Measurements from ENCODE around the gene NECTIN2. TPM values are rescaled to one million over a fixed set of nuclear protein-coding genes. Genes with fewer than 3 reads are reported as not detected.
"Not testable (repeated sequence)": the region's sequence is repeated elsewhere in the genome, so short reads cannot be mapped to it uniquely, and the experiment has no call there.

Gene NECTIN2
- total and polyA plus RNA-seq, 2 experiments from 2014 or later, result 193 to 307 TPM

DNA sequence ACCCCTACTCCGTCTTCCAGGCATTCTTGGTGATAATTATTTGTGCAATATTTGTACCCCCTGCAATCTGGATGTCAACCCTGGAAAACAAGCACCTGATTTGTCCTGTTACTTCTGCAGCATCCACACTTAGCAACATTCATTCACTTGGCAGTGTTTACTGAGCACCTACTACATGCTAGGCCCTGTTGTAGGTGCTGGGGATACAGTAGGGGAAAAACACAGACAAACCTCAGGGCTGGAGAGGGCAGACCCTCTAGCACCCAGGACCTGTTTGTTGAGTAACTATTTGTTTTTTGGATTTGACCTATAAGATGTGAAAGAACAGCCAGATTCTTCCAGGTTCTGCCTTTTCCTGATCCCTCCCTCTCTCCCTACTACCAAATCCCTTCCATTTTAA, 9.5 kb downstream of the NECTIN2 start:
- Histone ChIP-seq H3K27me3 (no peaks in the 10 kb centered on the region), H3K9me3 (ENCODE audit: low read depth) (no peaks in the 10 kb centered on the region), H3K4me1 (ENCODE audit: insufficient read depth) (peaks cover 7% of the 10 kb centered on the region), H3K4me2 (no peak overlapping the region), H3K36me3 (replicated peaks; ENCODE audit: insufficient read depth, low read depth) (no peaks in the 10 kb centered on the region), H3K9me2 (replicated peaks; ENCODE audit: insufficient read depth) (no peaks in the 10 kb centered on the region), H4K20me1 (ENCODE audit: insufficient read depth, poor library complexity, severe bottlenecking) (peaks cover 88% of the 10 kb centered on the region), H3K79me2 (peaks cover 96% of the 10 kb centered on the region), H3K4me3 (no peak overlapping the region), H2AFZ (no peak overlapping the region), H3K27ac (no peak overlapping the region)
- no peak for DNase-seq (ENCODE audit: low spot score)
- TF ChIP-seq, protein P1, sequence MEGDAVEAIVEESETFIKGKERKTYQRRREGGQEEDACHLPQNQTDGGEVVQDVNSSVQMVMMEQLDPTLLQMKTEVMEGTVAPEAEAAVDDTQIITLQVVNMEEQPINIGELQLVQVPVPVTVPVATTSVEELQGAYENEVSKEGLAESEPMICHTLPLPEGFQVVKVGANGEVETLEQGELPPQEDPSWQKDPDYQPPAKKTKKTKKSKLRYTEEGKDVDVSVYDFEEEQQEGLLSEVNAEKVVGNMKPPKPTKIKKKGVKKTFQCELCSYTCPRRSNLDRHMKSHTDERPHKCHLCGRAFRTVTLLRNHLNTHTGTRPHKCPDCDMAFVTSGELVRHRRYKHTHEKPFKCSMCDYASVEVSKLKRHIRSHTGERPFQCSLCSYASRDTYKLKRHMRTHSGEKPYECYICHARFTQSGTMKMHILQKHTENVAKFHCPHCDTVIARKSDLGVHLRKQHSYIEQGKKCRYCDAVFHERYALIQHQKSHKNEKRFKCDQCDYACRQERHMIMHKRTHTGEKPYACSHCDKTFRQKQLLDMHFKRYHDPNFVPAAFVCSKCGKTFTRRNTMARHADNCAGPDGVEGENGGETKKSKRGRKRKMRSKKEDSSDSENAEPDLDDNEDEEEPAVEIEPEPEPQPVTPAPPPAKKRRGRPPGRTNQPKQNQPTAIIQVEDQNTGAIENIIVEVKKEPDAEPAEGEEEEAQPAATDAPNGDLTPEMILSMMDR (IDR thresholded peaks at IDR 0.05; ENCODE audit: poor library complexity), result no peak
- TF ChIP-seq EZH2 (IDR thresholded peaks at IDR 0.05; ENCODE audit: borderline replicate concordance), result no peak
- no peak for TF ChIP-seq EZH2phosphoT487 (IDR thresholded peaks at IDR 0.05; ENCODE audit: low read depth, severe bottlenecking, unreplicated experiment)
- WGBS (ENCODE audit: low lambda C conversion rate, missing lambda C conversion rate), result 96% methylated on average over 1 of the region's 1 CpG

DNA sequence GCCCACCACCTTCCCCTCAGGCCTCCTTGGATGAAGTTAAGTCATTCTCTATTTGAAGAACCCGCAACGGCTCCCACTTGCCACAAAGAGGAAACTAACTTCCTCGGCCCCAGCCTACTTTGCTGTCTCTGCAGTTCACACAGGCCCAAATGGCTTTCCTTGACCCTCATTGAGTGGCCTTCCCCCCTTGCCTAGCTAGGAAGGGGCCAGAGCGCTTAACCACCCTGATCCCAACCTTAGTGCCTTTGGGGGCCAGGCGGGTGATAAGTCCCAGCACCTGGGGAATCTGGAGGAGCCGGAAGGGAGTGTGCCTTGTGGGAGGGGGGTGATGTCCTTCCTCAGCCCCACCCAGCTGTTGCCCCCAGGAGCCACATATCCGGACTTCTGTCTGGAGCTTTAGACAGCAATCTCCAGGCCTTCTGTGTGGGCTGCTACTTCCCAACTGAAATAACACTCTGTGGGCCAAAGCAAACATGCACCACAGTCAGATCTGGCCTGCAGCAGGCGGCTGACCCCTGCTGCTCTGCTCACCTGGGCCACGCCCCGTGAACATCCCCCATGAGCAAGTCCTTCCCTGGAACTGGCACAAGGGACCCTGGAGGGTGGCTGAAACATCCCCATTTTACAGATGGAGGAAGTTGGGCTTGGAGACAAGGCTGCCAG, 10.5 kb downstream of the NECTIN2 start:
- H3K9me3 ChIP-seq (ENCODE audit: low read depth), result no peaks in the 10 kb centered on the region
- H3K4me1 ChIP-seq (ENCODE audit: insufficient read depth), result peaks cover 5% of the 10 kb centered on the region
- H3K36me3 ChIP-seq (replicated peaks; ENCODE audit: insufficient read depth, low read depth), result no peaks in the 10 kb centered on the region
- no peak overlapping the region for H3K4me2 ChIP-seq
- 76% methylated on average over 10 of the region's 10 CpGs for WGBS (ENCODE audit: low lambda C conversion rate, missing lambda C conversion rate)
- no peak overlapping the region for H3K4me3 ChIP-seq
- no peaks in the 10 kb centered on the region for H3K9me2 ChIP-seq (replicated peaks; ENCODE audit: insufficient read depth)
- H3K79me2 ChIP-seq, result peaks cover 95% of the 10 kb centered on the region
- DNase-seq (ENCODE audit: low spot score), result no peak
- H3K27me3 ChIP-seq, result no peaks in the 10 kb centered on the region
- TF ChIP-seq EZH2 (IDR thresholded peaks at IDR 0.05; ENCODE audit: borderline replicate concordance) (no peak), EZH2phosphoT487 (IDR thresholded peaks at IDR 0.05; ENCODE audit: low read depth, severe bottlenecking, unreplicated experiment) (no peak)
- TF ChIP-seq, protein P1 (IDR thresholded peaks at IDR 0.05; ENCODE audit: poor library complexity), result no peak
- peak overlapping the region; percentile 34 for H3K27ac ChIP-seq
- no peak overlapping the region for H2AFZ ChIP-seq
- H4K20me1 ChIP-seq (ENCODE audit: insufficient read depth, poor library complexity, severe bottlenecking), result peaks cover 80% of the 10 kb centered on the region

DNA sequence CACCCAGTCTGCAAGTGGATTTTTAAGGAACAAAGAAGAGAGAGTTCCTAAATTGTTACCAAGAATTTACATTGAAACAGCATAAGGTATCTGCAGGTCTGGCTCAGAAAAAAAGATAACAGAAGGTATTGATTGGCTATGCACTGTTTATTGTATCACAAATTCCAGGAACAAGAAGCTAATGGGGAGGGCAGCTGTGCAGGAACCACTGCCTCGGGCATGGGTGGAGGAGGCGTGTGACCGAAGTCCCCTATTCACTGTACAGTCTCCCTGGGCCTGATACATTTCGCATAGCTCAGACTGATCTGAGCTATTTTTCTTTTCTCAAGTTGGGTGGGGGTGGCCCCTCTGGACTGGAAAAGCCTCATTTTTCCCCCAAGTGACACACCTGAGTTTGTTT, 11.7 kb downstream of the NECTIN2 start:
- TF ChIP-seq EZH2phosphoT487 (IDR thresholded peaks at IDR 0.05; ENCODE audit: low read depth, severe bottlenecking, unreplicated experiment) (no peak), EZH2 (IDR thresholded peaks at IDR 0.05; ENCODE audit: borderline replicate concordance) (no peak)
- TF ChIP-seq, protein P1 (IDR thresholded peaks at IDR 0.05; ENCODE audit: poor library complexity), result no peak
- peaks cover 5% of the 10 kb centered on the region for H3K4me1 ChIP-seq (ENCODE audit: insufficient read depth)
- H2AFZ ChIP-seq, result no peak overlapping the region
- H3K4me3 ChIP-seq, result no peak overlapping the region
- DNase-seq (ENCODE audit: low spot score), result no peak
- H3K9me3 ChIP-seq (ENCODE audit: low read depth), result no peaks in the 10 kb centered on the region
- H3K27ac ChIP-seq, result no peak overlapping the region
- no peak overlapping the region for H3K4me2 ChIP-seq
- H3K36me3 ChIP-seq (replicated peaks; ENCODE audit: insufficient read depth, low read depth), result no peaks in the 10 kb centered on the region
- H3K9me2 ChIP-seq (replicated peaks; ENCODE audit: insufficient read depth), result no peaks in the 10 kb centered on the region
- peaks cover 71% of the 10 kb centered on the region for H4K20me1 ChIP-seq (ENCODE audit: insufficient read depth, poor library complexity, severe bottlenecking)
- H3K79me2 ChIP-seq, result peaks cover 91% of the 10 kb centered on the region
- 71% methylated on average over 4 of the region's 4 CpGs for whole genome bisulfite sequencing (ENCODE audit: low lambda C conversion rate, missing lambda C conversion rate)
- H3K27me3 ChIP-seq, result no peaks in the 10 kb centered on the region

DNA sequence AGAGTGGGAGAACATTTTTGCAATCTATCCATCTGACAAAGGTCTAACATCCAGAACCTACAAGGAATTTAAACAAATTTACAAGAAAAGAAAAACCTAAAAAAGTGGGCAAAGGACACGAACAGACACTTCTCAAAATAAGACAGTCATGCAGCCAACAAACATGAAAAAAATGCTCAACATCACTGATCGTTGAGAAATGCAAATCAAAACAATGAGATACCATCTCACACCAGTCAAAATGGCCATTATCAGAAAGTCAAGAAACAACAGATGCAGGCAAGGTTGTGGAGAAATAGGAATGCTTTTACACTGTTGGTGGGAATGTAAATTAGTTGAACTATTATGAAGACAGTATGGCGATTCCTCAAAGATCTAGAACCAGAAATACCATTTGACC, 15.5 kb downstream of the NECTIN2 start:
- not testable (repeated sequence) for H3K9me3 ChIP-seq (ENCODE audit: low read depth); H3K4me2 ChIP-seq; H3K4me3 ChIP-seq; H3K4me1 ChIP-seq (ENCODE audit: insufficient read depth); H2AFZ ChIP-seq; H3K27me3 ChIP-seq; H3K9me2 ChIP-seq (replicated peaks; ENCODE audit: insufficient read depth); H3K36me3 ChIP-seq (replicated peaks; ENCODE audit: insufficient read depth, low read depth); H3K27ac ChIP-seq; DNase-seq (ENCODE audit: low spot score)
- H3K79me2 ChIP-seq, result peaks cover 91% of the 10 kb centered on the region
- H4K20me1 ChIP-seq (ENCODE audit: insufficient read depth, poor library complexity, severe bottlenecking), result peaks cover 46% of the 10 kb centered on the region
- 87% methylated on average over 3 of the region's 3 CpGs for WGBS (ENCODE audit: low lambda C conversion rate, missing lambda C conversion rate)

Measured in hepatocyte (in vitro differentiated cells).